GM19452 (cell line): ENCODE measurements around the gene HSPG2.
"Not testable (repeated sequence)": the region's sequence is repeated elsewhere in the genome, so short reads cannot be mapped to it uniquely, and the experiment has no call there.

Experiments used
- ATAC-seq: cut with Tn5 transposase; IDR thresholded peaks from one replicate; pipeline ENCODE4 v1.9.1; 2021; ENCODE audit not compliant: unreplicated experiment

The HSPG2 gene

GRCh38 chr1:21937034-21937371 lies at the start of gene HSPG2:
TSS of gene HSPG2 (minus strand) at chr1:21937310. CDS start at chr1:21937217, 93 bp downstream.
- no peak for ATAC-seq

GRCh38 chr1:21986386-21986785 lies 49.3 kb upstream of the HSPG2 start:
- ATAC-seq = not testable (repeated sequence)

GRCh38 chr1:21985893-21986292 lies 48.8 kb upstream of the HSPG2 start:
- not testable (repeated sequence) for ATAC-seq

- ATAC-seq = not testable (repeated sequence)
Observed at GRCh38 chr1:21983539-21983938, 46.4 kb upstream of the HSPG2 start.

- not testable (repeated sequence) for ATAC-seq
Observed at GRCh38 chr1:21982122-21982521, 45.0 kb upstream of the HSPG2 start.

GRCh38 chr1:21981253-21981652 lies 44.1 kb upstream of the HSPG2 start:
- not testable (repeated sequence) for ATAC-seq

GRCh38 chr1:21980515-21981220 lies 43.6 kb upstream of the HSPG2 start:
- ATAC-seq = not testable (repeated sequence)

GRCh38 chr1:21978209-21978608 lies 41.1 kb upstream of the HSPG2 start:
- not testable (repeated sequence) for ATAC-seq

GRCh38 chr1:21976703-21977239 lies 39.7 kb upstream of the HSPG2 start, which contains the start of gene CELA3B:
TSS of gene CELA3B (plus strand) at chr1:21977022. CDS start at chr1:21977040, 18 bp downstream.
- ATAC-seq = not testable (repeated sequence)

GRCh38 chr1:21975296-21975695 lies 38.2 kb upstream of the HSPG2 start:
- ATAC-seq = not testable (repeated sequence)

- ATAC-seq = not testable (repeated sequence)
Observed at GRCh38 chr1:21974699-21975098, 37.6 kb upstream of the HSPG2 start.

GRCh38 chr1:21973948-21974347 lies 36.8 kb upstream of the HSPG2 start:
- ATAC-seq = not testable (repeated sequence)

- not testable (repeated sequence) for ATAC-seq
Observed at GRCh38 chr1:21972973-21973441, 35.9 kb upstream of the HSPG2 start.

- not testable (repeated sequence) for ATAC-seq
Observed at GRCh38 chr1:21970523-21970922, 33.4 kb upstream of the HSPG2 start.

GRCh38 chr1:21969066-21969465 lies 32.0 kb upstream of the HSPG2 start:
- ATAC-seq = not testable (repeated sequence)

- ATAC-seq = not testable (repeated sequence)
Observed at GRCh38 chr1:21967216-21967615, 30.1 kb upstream of the HSPG2 start.

GRCh38 chr1:21966247-21967000 lies 29.3 kb upstream of the HSPG2 start:
- ATAC-seq = no peak

GRCh38 chr1:21963477-21964217 lies 26.5 kb upstream of the HSPG2 start:
- no peak for ATAC-seq

- no peak for ATAC-seq
Observed at GRCh38 chr1:21961799-21962198, 24.7 kb upstream of the HSPG2 start.

GRCh38 chr1:21961337-21961736 lies 24.2 kb upstream of the HSPG2 start:
- no peak for ATAC-seq
